Measurements from ENCODE around the gene CMTM4.

CMTM4 gene

DNA sequence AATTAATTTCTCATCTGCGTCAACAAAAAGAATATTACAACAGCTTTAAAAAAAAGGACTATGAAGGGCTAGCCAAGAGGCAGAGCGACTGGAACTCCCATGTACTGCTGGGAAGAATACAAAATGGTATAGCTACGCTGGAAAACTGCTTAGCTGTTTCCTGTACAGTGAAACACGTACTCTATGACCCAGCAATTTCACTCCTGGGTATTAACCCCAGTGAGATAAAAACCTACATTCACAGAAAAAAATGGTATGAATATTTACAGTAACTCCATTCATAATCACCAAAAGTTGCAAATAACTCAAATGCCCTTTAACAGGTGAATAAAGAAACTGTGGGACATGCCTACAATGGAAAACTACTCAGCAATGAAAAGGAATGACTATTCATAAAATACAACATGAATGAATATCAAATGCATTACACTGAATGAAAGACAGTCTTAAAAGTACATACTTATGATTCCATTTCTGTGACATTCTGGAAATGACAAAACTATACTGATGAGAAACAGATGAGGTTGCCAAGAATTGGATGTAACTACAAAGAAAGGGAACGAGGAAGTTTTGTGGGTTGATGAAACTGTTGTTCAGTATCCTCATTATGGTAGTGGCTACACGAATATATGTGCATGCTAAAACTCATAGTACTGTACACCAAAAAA, 27.6 kb downstream of the CMTM4 start (continued):
- TF ChIP-seq SNAI2 (CRISPR knock-in tag; IDR thresholded peaks at IDR 0.05): no peak

DNA sequence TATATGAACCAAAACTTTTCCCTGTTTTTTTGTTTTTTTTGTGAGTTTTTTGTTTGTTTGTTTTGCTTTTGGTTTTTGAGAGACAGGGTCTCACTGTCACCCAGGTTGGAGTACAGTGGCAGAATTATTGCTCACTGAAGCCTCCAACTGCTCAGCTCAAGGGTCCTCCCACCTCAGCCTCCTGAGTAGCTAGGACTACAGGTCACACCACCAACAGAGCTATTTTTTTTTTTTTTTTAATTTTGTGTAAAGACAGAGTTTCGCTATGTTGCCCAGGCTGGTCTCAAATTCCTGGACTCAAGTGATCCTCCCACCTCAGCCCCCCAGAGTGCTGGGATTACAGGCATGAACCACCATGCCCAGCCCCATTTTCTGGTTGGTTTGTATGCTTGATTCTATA, 28.6 kb downstream of the CMTM4 start:
- TF ChIP-seq TOX (CRISPR knock-in tag; IDR thresholded peaks at IDR 0.05; ENCODE audit: borderline replicate concordance) (no peak), ISL1 (CRISPR knock-in tag; IDR thresholded peaks at IDR 0.05) (no peak), BACH2 (CRISPR knock-in tag; IDR thresholded peaks at IDR 0.05; ENCODE audit: borderline replicate concordance) (no peak), ZFP30 (CRISPR knock-in tag; IDR thresholded peaks at IDR 0.05) (no peak), PATZ1 (CRISPR knock-in tag; IDR thresholded peaks at IDR 0.05; ENCODE audit: borderline replicate concordance) (no peak), ZNF565 (CRISPR knock-in tag; conservative IDR thresholded peaks at IDR 0.05; ENCODE audit: low read depth) (no peak), TSHZ2 (CRISPR knock-in tag; IDR thresholded peaks at IDR 0.05) (no peak), ZC3H10 (CRISPR knock-in tag; IDR thresholded peaks at IDR 0.05) (no peak), SNAI2 (CRISPR knock-in tag; IDR thresholded peaks at IDR 0.05) (no peak), ESRRG (CRISPR knock-in tag; IDR thresholded peaks at IDR 0.05) (no peak), ZNF70 (CRISPR knock-in tag; IDR thresholded peaks at IDR 0.05) (no peak), ZFP3 (CRISPR knock-in tag; IDR thresholded peaks at IDR 0.05) (no peak), ARNTL (CRISPR knock-in tag; IDR thresholded peaks at IDR 0.05; ENCODE audit: borderline replicate concordance, low read depth) (no peak)
- TF ChIP-seq, protein P1, sequence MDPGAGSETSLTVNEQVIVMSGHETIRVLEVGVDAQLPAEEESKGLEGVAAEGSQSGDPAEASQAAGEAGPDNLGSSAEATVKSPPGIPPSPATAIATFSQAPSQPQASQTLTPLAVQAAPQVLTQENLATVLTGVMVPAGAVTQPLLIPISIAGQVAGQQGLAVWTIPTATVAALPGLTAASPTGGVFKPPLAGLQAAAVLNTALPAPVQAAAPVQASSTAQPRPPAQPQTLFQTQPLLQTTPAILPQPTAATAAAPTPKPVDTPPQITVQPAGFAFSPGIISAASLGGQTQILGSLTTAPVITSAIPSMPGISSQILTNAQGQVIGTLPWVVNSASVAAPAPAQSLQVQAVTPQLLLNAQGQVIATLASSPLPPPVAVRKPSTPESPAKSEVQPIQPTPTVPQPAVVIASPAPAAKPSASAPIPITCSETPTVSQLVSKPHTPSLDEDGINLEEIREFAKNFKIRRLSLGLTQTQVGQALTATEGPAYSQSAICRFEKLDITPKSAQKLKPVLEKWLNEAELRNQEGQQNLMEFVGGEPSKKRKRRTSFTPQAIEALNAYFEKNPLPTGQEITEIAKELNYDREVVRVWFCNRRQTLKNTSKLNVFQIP (CRISPR knock-in tag; IDR thresholded peaks at IDR 0.05; ENCODE audit: borderline replicate concordance, low read depth): no peak
- no peak for ATAC-seq

- TF ChIP-seq ARNTL (CRISPR knock-in tag; IDR thresholded peaks at IDR 0.05; ENCODE audit: borderline replicate concordance, low read depth) (no peak), ZFP30 (CRISPR knock-in tag; IDR thresholded peaks at IDR 0.05) (no peak), ISL1 (CRISPR knock-in tag; IDR thresholded peaks at IDR 0.05) (no peak), TOX (CRISPR knock-in tag; IDR thresholded peaks at IDR 0.05; ENCODE audit: borderline replicate concordance) (no peak), BACH2 (CRISPR knock-in tag; IDR thresholded peaks at IDR 0.05; ENCODE audit: borderline replicate concordance) (no peak), TSHZ2 (CRISPR knock-in tag; IDR thresholded peaks at IDR 0.05) (no peak), SNAI2 (CRISPR knock-in tag; IDR thresholded peaks at IDR 0.05) (no peak)
- peak; percentile 73 for ATAC-seq
Measured at GRCh38 chr16:66662445-66663194, 33.9 kb downstream of the CMTM4 start.

DNA sequence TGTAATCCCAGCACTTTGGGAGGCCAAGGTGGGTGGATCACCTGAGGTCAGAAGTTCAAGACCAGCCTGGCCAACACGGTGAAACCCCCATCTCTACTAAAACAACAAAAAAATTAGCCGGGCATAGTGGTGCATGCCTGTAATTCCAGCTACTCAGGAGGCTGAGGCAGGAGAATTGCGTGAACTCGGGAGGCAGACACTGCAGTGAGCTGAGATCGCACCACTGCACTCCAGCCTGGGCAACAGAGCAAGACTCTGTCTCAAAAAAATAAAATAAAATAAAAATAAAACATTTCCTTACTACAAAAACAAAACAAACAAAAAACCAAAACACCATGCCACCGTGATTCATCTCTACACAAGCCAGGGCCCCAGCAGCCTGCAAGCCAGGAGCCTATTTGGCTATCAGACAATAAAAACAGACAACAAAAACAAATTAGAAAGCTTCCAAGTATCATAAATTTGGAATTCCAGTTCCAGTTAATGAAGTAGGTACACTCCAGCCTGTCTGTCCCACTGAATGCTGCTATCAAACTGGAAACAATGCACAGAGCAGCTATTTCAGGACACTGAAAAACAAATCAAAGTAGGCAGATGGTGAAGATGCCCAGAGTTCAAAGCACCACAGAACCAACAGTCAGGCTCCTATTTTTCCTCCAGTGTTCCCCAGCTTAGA, 34.7 kb downstream of the CMTM4 start:
- peak; percentile 40 for ATAC-seq
- peak; percentile 55 for TF ChIP-seq TSHZ2 (CRISPR knock-in tag; IDR thresholded peaks at IDR 0.05)
- peak; percentile 64; the same call in 1 of the 2 replicates for TF ChIP-seq TCF4 (CRISPR knock-in tag; IDR thresholded peaks at IDR 0.05; ENCODE audit: borderline replicate concordance)
